ENCODE data around the gene PHLDA2. TPM values are rescaled to one million over a fixed set of nuclear protein-coding genes. Genes with fewer than 3 reads are reported as not detected.

PHLDA2 gene
- total RNA-seq, 2 experiments from 2014 or later, result 0.16 to 0.34 TPM

DNA sequence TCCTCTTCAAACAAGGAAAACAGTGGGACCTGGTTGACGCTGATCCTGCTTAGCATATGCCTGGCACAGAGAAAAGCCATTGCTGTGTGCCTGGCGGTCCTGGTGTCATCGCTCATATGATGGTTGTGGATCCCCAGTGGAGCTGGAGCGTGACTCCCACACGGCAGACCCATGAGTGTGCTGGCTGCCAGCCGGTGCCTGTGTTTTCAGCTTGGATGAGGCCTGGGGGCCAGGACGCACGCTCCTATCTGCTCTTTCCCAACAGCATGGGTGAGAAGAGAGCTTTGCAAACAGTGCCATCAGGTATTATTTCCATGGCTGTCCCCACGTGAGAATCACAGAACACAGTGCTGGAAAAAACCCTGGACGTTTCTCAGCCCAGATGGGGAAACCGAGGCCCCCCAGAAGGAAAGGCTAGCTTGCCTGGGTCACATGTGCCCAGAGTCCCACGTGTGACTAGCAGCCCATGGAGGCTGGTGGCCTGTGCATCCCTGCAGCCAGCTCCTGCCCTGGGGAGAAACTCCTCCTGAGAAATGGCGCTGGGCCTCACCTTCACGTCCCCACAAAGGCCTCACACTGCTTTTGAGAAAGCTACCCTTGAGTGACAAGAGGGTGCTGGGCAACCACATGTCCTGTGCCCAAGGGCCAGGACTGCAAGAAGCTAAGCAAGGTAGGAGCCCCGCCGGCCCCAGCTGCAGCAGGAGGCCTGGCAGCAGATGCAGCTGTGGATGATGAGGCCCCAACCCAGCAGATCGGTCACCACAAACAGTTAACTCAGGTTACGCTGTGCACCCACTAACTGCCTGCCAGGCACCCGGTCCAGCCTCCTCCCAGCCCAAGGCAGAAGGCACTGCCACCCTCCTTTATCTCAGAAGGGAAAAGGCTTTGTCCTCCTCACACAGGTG, 47.9 kb downstream of the PHLDA2 start:
- Histone ChIP-seq H3K9me3 (ENCODE audit: low read length) (no peaks in the 10 kb centered on the region), H3K9me2 (ENCODE audit: insufficient read depth, low read length) (no peaks in the 10 kb centered on the region), H3K4me3 (ENCODE audit: low read depth, low read length, poor library complexity, severe bottlenecking) (no peak overlapping the region), H2AFZ (ENCODE audit: low read length) (no peak overlapping the region), H3K27ac (ENCODE audit: low read depth, low read length, poor library complexity, severe bottlenecking) (no peak overlapping the region), H3K79me2 (ENCODE audit: insufficient read depth, low read depth, low read length) (no peaks in the 10 kb centered on the region), H4K20me1 (ENCODE audit: insufficient read depth, low read length) (no peaks in the 10 kb centered on the region; the same call in 1 of the 2 replicates), H3K4me1 (ENCODE audit: insufficient read depth, low read length, poor library complexity, severe bottlenecking) (peaks cover 9% of the 10 kb centered on the region), H3K36me3 (ENCODE audit: insufficient read depth, low read length) (no peaks in the 10 kb centered on the region), H3K4me2 (ENCODE audit: low read length) (no peak overlapping the region)
- BruUV-seq (replicated peaks), result no TSS peak
- no peak for DNase-seq (ENCODE audit: low spot score)
- ChIA-PET POLR2A (no interaction called here), CTCF (ENCODE audit: unreplicated experiment) (no interaction called here)
- intact Hi-C loops (cut with micrococcal nuclease; ENCODE audit: unreplicated experiment), result no loop called here
- TF ChIP-seq EZH2phosphoT487 (IDR thresholded peaks at IDR 0.05; ENCODE audit: borderline replicate concordance, low read depth, low read length), result no peak

DNA sequence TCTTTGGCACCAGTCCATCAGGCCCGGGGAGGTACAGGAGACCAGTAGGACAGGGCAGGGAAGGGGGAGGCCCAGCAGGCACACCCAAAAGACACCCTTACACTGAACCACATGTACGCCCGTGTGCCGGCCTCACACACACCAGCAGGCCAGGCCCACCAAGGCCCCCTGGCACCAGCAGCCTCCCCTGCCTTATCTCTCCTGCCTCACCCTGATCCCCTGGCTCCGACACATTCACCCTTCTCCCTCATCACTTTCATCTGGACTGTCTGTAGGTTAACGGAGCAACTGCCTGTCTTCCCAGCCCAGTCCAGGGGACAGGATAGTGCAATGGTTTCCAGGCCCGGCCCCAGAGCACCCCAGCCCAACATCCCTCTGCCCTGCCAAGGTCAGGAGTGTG, 48.6 kb downstream of the PHLDA2 start:
- TF ChIP-seq, protein P1, sequence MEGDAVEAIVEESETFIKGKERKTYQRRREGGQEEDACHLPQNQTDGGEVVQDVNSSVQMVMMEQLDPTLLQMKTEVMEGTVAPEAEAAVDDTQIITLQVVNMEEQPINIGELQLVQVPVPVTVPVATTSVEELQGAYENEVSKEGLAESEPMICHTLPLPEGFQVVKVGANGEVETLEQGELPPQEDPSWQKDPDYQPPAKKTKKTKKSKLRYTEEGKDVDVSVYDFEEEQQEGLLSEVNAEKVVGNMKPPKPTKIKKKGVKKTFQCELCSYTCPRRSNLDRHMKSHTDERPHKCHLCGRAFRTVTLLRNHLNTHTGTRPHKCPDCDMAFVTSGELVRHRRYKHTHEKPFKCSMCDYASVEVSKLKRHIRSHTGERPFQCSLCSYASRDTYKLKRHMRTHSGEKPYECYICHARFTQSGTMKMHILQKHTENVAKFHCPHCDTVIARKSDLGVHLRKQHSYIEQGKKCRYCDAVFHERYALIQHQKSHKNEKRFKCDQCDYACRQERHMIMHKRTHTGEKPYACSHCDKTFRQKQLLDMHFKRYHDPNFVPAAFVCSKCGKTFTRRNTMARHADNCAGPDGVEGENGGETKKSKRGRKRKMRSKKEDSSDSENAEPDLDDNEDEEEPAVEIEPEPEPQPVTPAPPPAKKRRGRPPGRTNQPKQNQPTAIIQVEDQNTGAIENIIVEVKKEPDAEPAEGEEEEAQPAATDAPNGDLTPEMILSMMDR (conservative IDR thresholded peaks at IDR 0.05; ENCODE audit: low read length), result no peak
- no peak for TF ChIP-seq EZH2phosphoT487 (IDR thresholded peaks at IDR 0.05; ENCODE audit: borderline replicate concordance, low read depth, low read length)
- intact Hi-C loops (cut with micrococcal nuclease; ENCODE audit: unreplicated experiment), result no loop called here

DNA sequence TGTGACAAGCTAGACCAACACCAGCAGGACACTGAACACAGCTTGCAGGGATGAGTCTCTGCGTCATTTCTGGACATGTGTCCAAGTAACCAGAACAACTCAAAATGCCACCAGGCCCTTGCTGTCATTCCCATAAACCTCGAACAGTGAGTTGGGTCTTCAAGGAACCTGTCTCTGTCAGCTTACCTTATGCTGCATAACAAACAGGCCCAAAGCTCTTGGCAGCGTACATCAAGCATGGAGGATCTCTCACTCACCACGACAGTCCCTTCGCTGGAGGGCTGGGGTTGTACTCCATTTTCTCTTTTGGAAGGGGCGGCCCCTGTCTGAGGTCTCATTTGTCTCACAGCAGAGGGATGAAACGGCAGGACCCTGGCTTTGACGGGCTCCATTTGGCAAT, 50.4 kb downstream of the PHLDA2 start:
- no peaks in the 10 kb centered on the region for H3K79me2 ChIP-seq (ENCODE audit: insufficient read depth, low read depth, low read length)
- intact Hi-C loops (cut with micrococcal nuclease; ENCODE audit: unreplicated experiment), result no loop called here
- no peak overlapping the region for H3K4me2 ChIP-seq (ENCODE audit: low read length)
- H3K27ac ChIP-seq (ENCODE audit: low read depth, low read length, poor library complexity, severe bottlenecking), result no peak overlapping the region
- H3K36me3 ChIP-seq (ENCODE audit: insufficient read depth, low read length), result no peaks in the 10 kb centered on the region
- H3K9me3 ChIP-seq (ENCODE audit: low read length), result no peaks in the 10 kb centered on the region
- no peaks in the 10 kb centered on the region for H3K4me1 ChIP-seq (ENCODE audit: insufficient read depth, low read length, poor library complexity, severe bottlenecking)
- POLR2A ChIA-PET, result interaction anchor here (0.6 kb wide), 1 partner anchor 247 kb away, joined by 4 read pairs; no protein-coding TSS in a partner anchor
- no peak overlapping the region for H3K4me3 ChIP-seq (ENCODE audit: low read depth, low read length, poor library complexity, severe bottlenecking)
- no peak for TF ChIP-seq EZH2phosphoT487 (IDR thresholded peaks at IDR 0.05; ENCODE audit: borderline replicate concordance, low read depth, low read length)
- TF ChIP-seq, protein P1 (conservative IDR thresholded peaks at IDR 0.05; ENCODE audit: low read length), result no peak
- no peak for DNase-seq (ENCODE audit: low spot score)
- H3K9me2 ChIP-seq (ENCODE audit: insufficient read depth, low read length), result no peaks in the 10 kb centered on the region
- no peaks in the 10 kb centered on the region; the same call in 1 of the 2 replicates for H4K20me1 ChIP-seq (ENCODE audit: insufficient read depth, low read length)
- no peak overlapping the region for H2AFZ ChIP-seq (ENCODE audit: low read length)
- CTCF ChIA-PET (ENCODE audit: unreplicated experiment), result no interaction called here
- BruUV-seq (replicated peaks), result no TSS peak

More for the DNA sequence above, 48.6 kb downstream of the PHLDA2 start:
- no peak for DNase-seq (ENCODE audit: low spot score)
- Histone ChIP-seq H3K9me2 (ENCODE audit: insufficient read depth, low read length) (no peaks in the 10 kb centered on the region), H3K9me3 (ENCODE audit: low read length) (no peaks in the 10 kb centered on the region), H3K27ac (ENCODE audit: low read depth, low read length, poor library complexity, severe bottlenecking) (no peak overlapping the region), H2AFZ (ENCODE audit: low read length) (no peak overlapping the region), H4K20me1 (ENCODE audit: insufficient read depth, low read length) (no peaks in the 10 kb centered on the region; the same call in 1 of the 2 replicates), H3K4me2 (ENCODE audit: low read length) (no peak overlapping the region), H3K4me3 (ENCODE audit: low read depth, low read length, poor library complexity, severe bottlenecking) (no peak overlapping the region), H3K4me1 (ENCODE audit: insufficient read depth, low read length, poor library complexity, severe bottlenecking) (peaks cover 6% of the 10 kb centered on the region), H3K79me2 (ENCODE audit: insufficient read depth, low read depth, low read length) (no peaks in the 10 kb centered on the region), H3K36me3 (ENCODE audit: insufficient read depth, low read length) (no peaks in the 10 kb centered on the region)
- ChIA-PET CTCF (ENCODE audit: unreplicated experiment) (no interaction called here), POLR2A (no interaction called here)
- no TSS peak for BruUV-seq (replicated peaks)

Small RNAs within 50 kb of the gene (small RNA-seq; reads per million reads assigned to genes)
- gene SNORA54, result 9.0 reads per million, percentile 95 among the genes with 10 or more reads in this experiment

Other genes with a start within 250 kb of the PHLDA2 start
- 2.5 and 2.9 TPM in 2 replicates for gene KCNQ1OT1, start 229.4 kb downstream of the PHLDA2 start, total RNA-seq (2014; rRNA removed; shearing (Covaris generic))
- gene KCNQ1OT1, start 229.4 kb downstream of the PHLDA2 start, total RNA-seq (2022), result 3.4 TPM in 2 replicates
- 0.13 TPM in 1 of 2 replicates, not detected in the other for gene CDKN1C, start 43.6 kb downstream of the PHLDA2 start, total RNA-seq (2014; rRNA removed; shearing (Covaris generic))
- 0.55 and 0.59 TPM in 2 replicates for gene CDKN1C, start 43.6 kb downstream of the PHLDA2 start, total RNA-seq (2022)
- 152 and 247 TPM in 2 replicates for gene NAP1L4, start 62.9 kb upstream of the PHLDA2 start, total RNA-seq (2014; rRNA removed; shearing (Covaris generic))
- 183 and 188 TPM in 2 replicates for gene NAP1L4, start 62.9 kb upstream of the PHLDA2 start, total RNA-seq (2022)
- gene CARS1, start 128.0 kb upstream of the PHLDA2 start, total RNA-seq (2014; rRNA removed; shearing (Covaris generic)), result 58.3 and 62.4 TPM in 2 replicates
- 88.8 and 92.6 TPM in 2 replicates for gene CARS1, start 128.0 kb upstream of the PHLDA2 start, total RNA-seq (2022)
- 0.63 and 0.64 TPM in 2 replicates for gene OSBPL5, start 235.9 kb upstream of the PHLDA2 start, total RNA-seq (2014; rRNA removed; shearing (Covaris generic))
- gene OSBPL5, start 235.9 kb upstream of the PHLDA2 start, total RNA-seq (2022), result 2.7 and 6.9 TPM in 2 replicates

Measured in OCI-LY7 (cell line).